ENCODE data around the gene BNC2.

Gene BNC2

DNA sequence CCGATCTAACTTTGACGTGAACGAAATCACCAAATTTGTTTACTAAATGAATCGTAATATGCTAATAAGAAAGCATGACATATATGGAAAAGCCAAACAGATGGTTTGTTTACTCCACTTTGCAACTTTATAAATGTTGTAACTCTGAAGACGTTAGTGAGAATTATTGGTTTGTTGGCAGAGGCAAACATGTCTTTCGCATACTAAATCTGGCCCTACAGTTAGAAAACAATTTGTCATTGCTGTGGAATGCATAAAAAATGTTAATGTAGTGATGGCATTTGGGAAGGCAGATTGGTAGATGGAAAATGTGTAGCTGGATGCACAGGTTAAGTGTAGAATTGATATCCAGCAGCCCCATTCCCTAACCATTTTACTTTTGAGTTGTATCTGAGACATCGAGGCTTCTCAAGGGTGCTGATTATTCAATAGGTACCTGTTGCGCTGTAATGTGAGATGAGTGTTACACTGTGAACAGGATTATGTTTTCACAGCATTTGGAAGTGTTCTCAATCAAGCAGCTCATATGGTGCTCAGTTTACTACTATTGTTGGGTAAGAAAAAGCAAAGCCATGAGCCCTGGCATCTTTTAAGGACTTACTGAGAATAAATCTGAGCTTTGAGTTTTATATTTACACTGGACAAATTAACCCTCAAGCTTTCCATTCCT is 444.8 kb downstream of the BNC2 start:
- DNase-seq (ENCODE audit: low read depth in 2 of 2, low spot score in 1 of 2), result no peak

GRCh38 chr9:16422114-16422513 is 448.4 kb downstream of the BNC2 start:
- no peak for DNase-seq (ENCODE audit: low read depth in 2 of 2, low spot score in 1 of 2)

GRCh38 chr9:16421532-16421931 is 448.9 kb downstream of the BNC2 start:
- DNase-seq (ENCODE audit: low read depth in 2 of 2, low spot score in 1 of 2), result no peak

DNA sequence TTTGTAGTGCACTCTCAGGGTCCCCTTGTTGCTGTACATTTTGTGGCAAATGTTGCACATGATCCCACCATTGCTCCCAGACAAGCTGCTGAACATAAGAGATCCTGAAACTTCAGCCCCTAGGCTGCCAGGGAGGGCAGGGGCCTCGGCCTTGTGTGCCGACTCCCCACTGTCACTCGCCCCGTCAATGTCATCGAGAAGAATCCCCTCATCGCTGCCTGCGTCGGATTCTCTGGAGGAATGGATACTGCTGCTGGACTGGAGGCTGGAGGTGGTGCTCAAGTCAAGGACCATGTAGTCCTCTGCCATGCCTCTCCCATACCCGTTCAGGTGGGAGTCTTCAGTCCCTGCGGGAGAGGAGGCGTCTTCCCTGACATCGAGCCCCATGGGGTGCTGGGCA is 451.3 kb downstream of the BNC2 start:
- DNase-seq (ENCODE audit: low read depth in 2 of 2, low spot score in 1 of 2), result no peak

- DNase-seq (ENCODE audit: low read depth in 2 of 2, low spot score in 1 of 2), result no peak
Observed at GRCh38 chr9:16418721-16419120, 451.7 kb downstream of the BNC2 start.

DNA sequence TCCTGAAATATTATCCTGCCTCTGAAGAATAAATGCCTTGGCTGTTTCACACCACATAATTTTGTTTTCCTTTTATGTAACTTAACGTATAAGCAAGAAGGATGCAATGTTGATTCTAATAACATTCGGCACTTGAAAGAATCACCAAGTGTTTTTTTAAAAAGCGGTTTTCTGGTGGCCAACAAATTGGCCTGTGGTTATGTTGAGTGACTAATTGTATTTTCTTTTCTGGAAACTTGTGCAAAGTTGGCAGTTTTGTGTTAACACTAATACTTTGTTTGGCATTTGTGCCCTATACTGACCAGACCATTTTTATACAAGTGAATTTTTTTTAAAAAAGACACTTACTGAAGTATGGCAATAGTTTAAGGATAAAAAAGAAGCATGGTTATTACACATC is 452.7 kb downstream of the BNC2 start:
- DNase-seq (ENCODE audit: low read depth in 2 of 2, low spot score in 1 of 2), result no peak

DNA sequence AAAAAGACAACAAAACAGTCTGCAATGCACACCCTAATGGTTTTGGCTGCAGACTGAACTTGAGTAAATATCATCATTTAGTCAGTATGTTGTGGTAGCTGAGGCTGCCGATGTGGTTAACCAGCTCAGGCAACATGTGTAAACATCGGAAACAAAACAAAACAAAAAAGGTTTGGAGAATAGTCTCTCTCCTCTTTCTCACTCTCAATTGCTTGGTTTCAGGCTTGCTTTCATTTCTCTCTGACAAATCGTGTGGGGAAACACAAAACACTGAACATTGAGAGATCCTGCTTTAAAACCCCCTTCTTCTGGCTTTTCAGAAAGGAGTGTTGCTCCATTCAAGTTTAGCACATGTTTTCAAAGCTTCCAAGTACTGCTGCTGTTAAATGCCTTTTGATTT is 453.3 kb downstream of the BNC2 start:
- DNase-seq (ENCODE audit: low read depth in 2 of 2, low spot score in 1 of 2), result no peak

GRCh38 chr9:16414451-16414850 is 456.0 kb downstream of the BNC2 start:
- no peak for DNase-seq (ENCODE audit: low read depth in 2 of 2, low spot score in 1 of 2)

- no peak for DNase-seq (ENCODE audit: low read depth in 2 of 2, low spot score in 1 of 2)
Observed at GRCh38 chr9:16413509-16414016, 456.9 kb downstream of the BNC2 start.

DNA sequence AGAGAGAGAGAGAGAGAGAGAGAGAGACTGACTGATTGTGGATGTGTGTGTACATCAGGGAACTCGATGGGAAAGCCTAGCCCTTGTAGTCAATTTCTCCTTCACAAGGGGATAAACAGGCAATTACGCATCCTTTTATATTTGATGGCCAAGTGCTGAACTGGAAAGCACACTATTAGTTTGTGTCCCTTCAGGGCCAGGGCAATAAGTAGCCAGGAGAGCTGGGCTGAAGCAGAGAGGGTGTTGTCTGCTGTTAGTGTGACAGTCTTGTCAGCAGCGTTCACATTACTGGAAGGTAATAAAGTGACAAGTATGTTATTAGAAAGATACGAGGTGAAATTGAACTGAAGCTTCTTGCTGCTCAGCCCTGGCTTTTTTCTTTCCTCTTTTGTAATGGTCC is 457.7 kb downstream of the BNC2 start:
- DNase-seq (ENCODE audit: low read depth in 2 of 2, low spot score in 1 of 2), result no peak

DNA sequence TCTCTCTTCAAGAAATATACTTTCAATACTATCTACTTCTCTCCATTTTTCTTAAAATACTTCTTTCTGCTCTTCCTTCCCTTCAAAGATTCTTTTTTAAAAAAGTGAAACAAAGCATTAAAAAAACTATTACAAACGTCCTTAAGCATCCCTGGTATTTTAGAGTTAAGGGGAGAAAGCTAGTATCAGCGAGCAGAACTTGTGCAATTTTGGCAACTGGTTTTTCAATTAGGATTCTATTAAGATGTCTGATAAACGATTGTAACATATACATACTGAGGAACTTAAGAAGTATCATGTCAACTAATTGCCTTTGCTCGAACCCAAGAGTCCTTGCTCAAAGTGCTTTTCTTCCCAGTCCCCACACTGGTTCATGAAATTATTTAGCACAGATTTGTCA is 459.2 kb downstream of the BNC2 start:
- no peak for DNase-seq (ENCODE audit: low read depth in 2 of 2, low spot score in 1 of 2)

DNA sequence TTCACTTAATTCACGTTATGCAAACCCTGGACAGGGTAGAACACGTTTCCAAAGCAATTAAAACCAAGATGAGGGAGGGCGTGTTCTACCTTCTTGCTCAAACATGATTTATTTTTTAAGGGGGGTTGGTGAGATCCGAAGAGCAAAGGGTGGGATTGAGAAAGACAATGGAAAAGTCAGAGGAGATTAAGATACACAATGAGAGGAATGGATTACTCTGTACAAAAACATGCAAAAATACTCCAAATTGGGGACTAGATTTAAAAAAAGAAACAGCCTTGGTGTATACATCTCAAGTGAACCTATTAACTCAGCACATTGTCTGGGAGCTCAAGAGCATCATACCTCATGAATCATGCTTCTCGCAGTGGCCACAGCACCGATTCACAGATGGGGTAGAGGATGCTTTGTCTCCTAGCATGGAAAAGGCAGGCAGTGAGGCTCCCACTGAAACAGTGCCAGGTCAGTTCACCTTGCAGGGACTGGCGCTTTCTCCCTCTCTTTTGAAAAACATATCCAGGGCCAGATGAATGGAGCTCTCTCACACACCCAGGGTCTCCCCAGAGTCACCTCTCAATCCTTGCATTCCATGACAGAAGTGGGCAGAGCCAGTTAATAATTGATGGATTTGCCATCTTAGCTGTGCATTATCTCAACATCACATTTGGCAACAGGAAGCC is 459.7 kb downstream of the BNC2 start:
- no peak for DNase-seq (ENCODE audit: low read depth in 2 of 2, low spot score in 1 of 2)

DNA sequence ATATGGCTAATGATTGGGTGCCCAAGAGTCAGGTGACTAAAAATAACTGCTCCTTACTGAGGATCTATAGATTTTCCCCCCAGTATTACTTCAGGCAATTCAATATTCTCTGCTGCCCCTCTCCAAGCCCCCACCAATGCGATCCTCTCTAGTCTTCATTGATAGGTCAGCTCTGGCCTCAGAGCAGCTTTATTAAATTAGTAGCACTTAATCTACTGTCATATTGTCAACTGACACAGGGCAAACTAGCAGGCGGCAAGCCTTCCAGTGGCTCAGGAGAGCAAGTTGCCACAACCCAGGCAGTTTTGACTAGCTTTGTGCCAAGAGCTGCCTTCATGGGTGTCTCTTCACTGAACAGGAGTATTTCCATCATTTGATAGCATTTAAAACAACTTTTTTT is 462.9 kb downstream of the BNC2 start:
- DNase-seq (ENCODE audit: low read depth in 2 of 2, low spot score in 1 of 2), result no peak

- DNase-seq (ENCODE audit: low read depth in 2 of 2, low spot score in 1 of 2), result no peak
Observed at GRCh38 chr9:16406526-16407225, 463.8 kb downstream of the BNC2 start.

GRCh38 chr9:16405421-16405820 is 465.0 kb downstream of the BNC2 start:
- DNase-seq (ENCODE audit: low read depth in 2 of 2, low spot score in 1 of 2), result no peak

DNA sequence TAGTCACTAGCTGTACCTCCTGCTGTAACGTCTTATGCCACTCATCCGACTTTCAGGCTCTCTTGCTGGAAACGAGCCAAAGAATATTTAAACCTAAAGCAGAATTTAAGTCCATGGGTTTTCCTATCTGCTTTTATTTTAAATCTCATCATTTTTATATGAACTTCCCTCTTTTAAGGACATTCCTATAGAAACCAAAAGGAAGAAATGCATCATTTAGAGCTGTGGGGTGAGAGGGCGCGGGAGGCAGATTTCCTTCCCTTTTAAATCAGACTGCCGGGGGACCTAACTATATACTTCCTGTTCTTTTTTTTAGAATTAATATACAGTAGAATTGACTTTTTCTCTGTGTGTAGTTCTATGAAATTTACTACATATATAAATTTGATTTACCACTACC is 468.8 kb downstream of the BNC2 start:
- no peak for DNase-seq (ENCODE audit: low read depth in 2 of 2, low spot score in 1 of 2)

DNA sequence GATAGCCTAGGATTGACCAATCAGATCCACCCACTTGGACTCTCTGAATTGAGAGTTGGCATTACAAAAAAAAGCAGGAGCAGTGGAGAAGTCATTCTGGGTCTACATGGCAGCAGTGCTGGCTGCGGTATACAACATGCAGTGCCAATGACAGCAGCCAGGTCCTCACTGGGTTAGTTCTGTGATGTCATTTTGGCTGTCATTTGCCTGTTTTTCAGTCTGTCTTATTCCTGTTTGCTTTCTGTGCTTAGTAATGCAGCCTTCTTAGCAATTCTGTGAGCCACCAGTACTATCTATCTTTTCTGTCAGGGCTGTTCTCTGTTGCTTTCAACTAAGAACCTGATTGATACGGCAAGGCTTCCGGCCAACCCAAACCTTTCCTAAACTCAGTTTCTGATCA is 471.8 kb downstream of the BNC2 start:
- DNase-seq (ENCODE audit: low read depth in 2 of 2, low spot score in 1 of 2), result no peak

- DNase-seq (ENCODE audit: low read depth in 2 of 2, low spot score in 1 of 2), result no peak
Observed at GRCh38 chr9:16396389-16396788, 474.1 kb downstream of the BNC2 start.

DNA sequence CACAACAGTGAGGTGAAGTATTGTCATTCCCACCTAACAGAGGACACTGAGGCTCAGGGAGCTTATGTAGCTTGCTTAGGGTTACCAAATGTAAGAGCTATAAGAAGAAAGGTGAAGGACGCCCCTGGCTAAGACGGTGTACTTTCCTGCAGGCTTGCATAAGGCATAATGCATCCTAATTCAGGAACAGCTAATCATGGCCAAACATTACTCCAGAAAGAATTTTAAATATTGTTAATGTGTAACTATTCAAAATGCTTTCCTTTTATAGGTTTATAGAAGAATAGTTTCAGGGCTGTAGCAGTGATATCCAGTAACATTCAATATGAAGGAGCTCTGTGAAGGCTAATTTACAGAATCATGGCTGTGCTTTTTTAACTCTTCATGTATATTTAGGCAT is 479.1 kb downstream of the BNC2 start:
- no peak for DNase-seq (ENCODE audit: low read depth in 2 of 2, low spot score in 1 of 2)

- DNase-seq (ENCODE audit: low read depth in 2 of 2, low spot score in 1 of 2), result no peak
Observed at GRCh38 chr9:16387382-16387781, 483.1 kb downstream of the BNC2 start.

- DNase-seq (ENCODE audit: low read depth in 2 of 2, low spot score in 1 of 2), result no peak
Observed at GRCh38 chr9:16386827-16387077, 483.7 kb downstream of the BNC2 start.

- no peak for DNase-seq (ENCODE audit: low read depth in 2 of 2, low spot score in 1 of 2)
Observed at GRCh38 chr9:16386007-16386826, 484.3 kb downstream of the BNC2 start.

Data from stimulated activated CD8-positive, alpha-beta memory T cell treated with anti-CD3 and anti-CD28 coated beads, Interleukin-4, amount 100 ng/mL, for 4 hours (primary cell).